Stimulated activated CD4-positive, alpha-beta T cell treated with anti-CD3 and anti-CD28 coated beads, Interleukin-4, amount 100 ng/mL, for 48 hours (primary cell): ENCODE measurements around the gene HS3ST1.

ENCODE experiments used
- DNase-seq, 2 donors: peaks; one replicate each; pipeline ENCODE4 v3.0.0-alpha.2; 2020; ENCODE audit warnings: low read depth in 2 of 2

Gene HS3ST1

GRCh38 chr4:11428231-11428898, at the start of gene HS3ST1:
HS3ST1 (minus strand) TSS chr4:11428894; CDS start chr4:11400005, 28,889 bp downstream.
- DNase-seq, result no peak

GRCh38 chr4:11475871-11476270, 47.2 kb upstream of the HS3ST1 start:
- DNase-seq, result no peak

GRCh38 chr4:11474146-11474545, 45.5 kb upstream of the HS3ST1 start:
- no peak for DNase-seq

GRCh38 chr4:11472535-11472934, 43.8 kb upstream of the HS3ST1 start:
- no peak for DNase-seq

GRCh38 chr4:11471618-11472017, 42.9 kb upstream of the HS3ST1 start:
- DNase-seq, result peak; percentile 12 to 15

GRCh38 chr4:11471046-11471441, 42.4 kb upstream of the HS3ST1 start:
- DNase-seq, result no peak

GRCh38 chr4:11470438-11471045, 41.8 kb upstream of the HS3ST1 start:
- no peak for DNase-seq

- DNase-seq, result no peak
These were observed 41.1 kb upstream of the HS3ST1 start for GRCh38 chr4:11469650-11470437.

- DNase-seq, result no peak
These were observed 40.2 kb upstream of the HS3ST1 start for GRCh38 chr4:11468901-11469300.

- DNase-seq, result no peak
These were observed 39.2 kb upstream of the HS3ST1 start for GRCh38 chr4:11467931-11468330.

- no peak for DNase-seq
These were observed 35.0 kb upstream of the HS3ST1 start for GRCh38 chr4:11463707-11464106.

- DNase-seq, result no peak
These were observed 27.7 kb upstream of the HS3ST1 start for GRCh38 chr4:11456401-11456800.

GRCh38 chr4:11455201-11455835, 26.6 kb upstream of the HS3ST1 start:
- no peak for DNase-seq

- no peak for DNase-seq
These were observed 23.0 kb upstream of the HS3ST1 start for GRCh38 chr4:11451716-11452115.

GRCh38 chr4:11446155-11446811, 17.6 kb upstream of the HS3ST1 start:
- DNase-seq, result no peak

GRCh38 chr4:11441194-11441556, 12.5 kb upstream of the HS3ST1 start:
- no peak for DNase-seq

- DNase-seq, result no peak
These were observed 11.9 kb upstream of the HS3ST1 start for GRCh38 chr4:11440481-11441193.

GRCh38 chr4:11439836-11440235, 11.1 kb upstream of the HS3ST1 start:
- DNase-seq, result no peak

GRCh38 chr4:11438647-11439046, 10.0 kb upstream of the HS3ST1 start:
- DNase-seq, result no peak

- no peak for DNase-seq
These were observed 8.0 kb upstream of the HS3ST1 start for GRCh38 chr4:11436673-11437072.

GRCh38 chr4:11436084-11436483, 7.4 kb upstream of the HS3ST1 start:
- DNase-seq, result no peak
